ENCODE results near the gene KIAA0232.

The KIAA0232 gene

GRCh38 chr4:6806924-6807626 is 24.5 kb downstream of the KIAA0232 start:
- TF ChIP-seq, protein P1, sequence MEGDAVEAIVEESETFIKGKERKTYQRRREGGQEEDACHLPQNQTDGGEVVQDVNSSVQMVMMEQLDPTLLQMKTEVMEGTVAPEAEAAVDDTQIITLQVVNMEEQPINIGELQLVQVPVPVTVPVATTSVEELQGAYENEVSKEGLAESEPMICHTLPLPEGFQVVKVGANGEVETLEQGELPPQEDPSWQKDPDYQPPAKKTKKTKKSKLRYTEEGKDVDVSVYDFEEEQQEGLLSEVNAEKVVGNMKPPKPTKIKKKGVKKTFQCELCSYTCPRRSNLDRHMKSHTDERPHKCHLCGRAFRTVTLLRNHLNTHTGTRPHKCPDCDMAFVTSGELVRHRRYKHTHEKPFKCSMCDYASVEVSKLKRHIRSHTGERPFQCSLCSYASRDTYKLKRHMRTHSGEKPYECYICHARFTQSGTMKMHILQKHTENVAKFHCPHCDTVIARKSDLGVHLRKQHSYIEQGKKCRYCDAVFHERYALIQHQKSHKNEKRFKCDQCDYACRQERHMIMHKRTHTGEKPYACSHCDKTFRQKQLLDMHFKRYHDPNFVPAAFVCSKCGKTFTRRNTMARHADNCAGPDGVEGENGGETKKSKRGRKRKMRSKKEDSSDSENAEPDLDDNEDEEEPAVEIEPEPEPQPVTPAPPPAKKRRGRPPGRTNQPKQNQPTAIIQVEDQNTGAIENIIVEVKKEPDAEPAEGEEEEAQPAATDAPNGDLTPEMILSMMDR (IDR thresholded peaks at IDR 0.05; ENCODE audit: low read depth, low read length): no peak
- no peak overlapping the region for H3K4me3 ChIP-seq (ENCODE audit: low read depth, low read length)
- in situ Hi-C loops (cut with HindIII; ENCODE audit: low sequenced_read_pairs): no loop called here
- DNase-seq (ENCODE audit: low read depth, low spot score): peak; percentile 17

DNA sequence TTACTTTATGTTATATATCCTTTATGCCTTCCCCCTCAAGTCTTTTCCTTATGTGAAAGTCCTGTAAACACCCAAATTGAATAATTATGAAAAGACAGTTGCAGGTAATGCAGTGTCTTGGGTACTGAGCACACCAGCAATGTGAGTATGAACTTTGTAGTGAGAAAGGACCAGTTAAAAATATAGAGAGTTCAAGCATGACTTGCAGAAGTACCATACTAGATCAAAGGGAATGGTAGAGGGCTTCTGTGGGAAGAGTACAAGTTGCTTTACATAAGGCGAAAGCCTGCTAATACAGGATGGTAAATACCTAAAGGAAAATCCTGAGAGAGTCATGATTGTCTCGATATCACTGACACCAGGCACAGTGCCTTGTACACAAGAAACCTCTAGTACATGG is 25.7 kb downstream of the KIAA0232 start:
- TF ChIP-seq, protein P1 (IDR thresholded peaks at IDR 0.05; ENCODE audit: low read depth, low read length): no peak
- H3K4me3 ChIP-seq (ENCODE audit: low read depth, low read length): no peak overlapping the region
- in situ Hi-C loops (cut with HindIII; ENCODE audit: low sequenced_read_pairs): no loop called here
- no peak for DNase-seq (ENCODE audit: low read depth, low spot score)

GRCh38 chr4:6811165-6811564 is 28.6 kb downstream of the KIAA0232 start:
- TF ChIP-seq, protein P1 (IDR thresholded peaks at IDR 0.05; ENCODE audit: low read depth, low read length): no peak
- in situ Hi-C loops (cut with HindIII; ENCODE audit: low sequenced_read_pairs): no loop called here
- H3K4me3 ChIP-seq (ENCODE audit: low read depth, low read length): no peak overlapping the region
- DNase-seq (ENCODE audit: low read depth, low spot score): no peak

GRCh38 chr4:6812766-6813165 is 30.2 kb downstream of the KIAA0232 start:
- no peak for DNase-seq (ENCODE audit: low read depth, low spot score)
- in situ Hi-C loops (cut with HindIII; ENCODE audit: low sequenced_read_pairs): no loop called here
- TF ChIP-seq, protein P1 (IDR thresholded peaks at IDR 0.05; ENCODE audit: low read depth, low read length): no peak
- no peak overlapping the region for H3K4me3 ChIP-seq (ENCODE audit: low read depth, low read length)

DNA sequence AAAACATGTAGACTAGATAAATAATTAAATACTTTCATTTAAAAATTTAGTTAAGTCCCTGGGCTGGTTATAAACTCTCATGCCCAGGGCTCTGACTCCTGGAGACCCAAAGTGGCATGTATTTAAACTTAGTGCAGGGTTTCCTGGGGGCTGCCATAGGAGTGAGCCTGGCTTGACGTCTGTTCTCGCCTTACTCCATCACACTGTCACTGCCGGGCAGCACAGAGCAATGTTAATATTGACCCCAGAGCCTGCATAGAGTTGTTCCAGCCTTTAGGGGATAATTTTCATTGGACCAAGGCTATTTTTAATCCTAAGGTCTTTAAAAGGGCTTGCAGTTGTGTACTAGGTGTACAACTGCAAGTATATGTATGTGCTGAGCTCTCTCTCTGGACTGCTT is 31.2 kb downstream of the KIAA0232 start:
- in situ Hi-C loops (cut with HindIII; ENCODE audit: low sequenced_read_pairs): no loop called here
- H3K4me3 ChIP-seq (ENCODE audit: low read depth, low read length): no peak overlapping the region
- DNase-seq (ENCODE audit: low read depth, low spot score): no peak
- TF ChIP-seq, protein P1 (IDR thresholded peaks at IDR 0.05; ENCODE audit: low read depth, low read length): no peak

DNA sequence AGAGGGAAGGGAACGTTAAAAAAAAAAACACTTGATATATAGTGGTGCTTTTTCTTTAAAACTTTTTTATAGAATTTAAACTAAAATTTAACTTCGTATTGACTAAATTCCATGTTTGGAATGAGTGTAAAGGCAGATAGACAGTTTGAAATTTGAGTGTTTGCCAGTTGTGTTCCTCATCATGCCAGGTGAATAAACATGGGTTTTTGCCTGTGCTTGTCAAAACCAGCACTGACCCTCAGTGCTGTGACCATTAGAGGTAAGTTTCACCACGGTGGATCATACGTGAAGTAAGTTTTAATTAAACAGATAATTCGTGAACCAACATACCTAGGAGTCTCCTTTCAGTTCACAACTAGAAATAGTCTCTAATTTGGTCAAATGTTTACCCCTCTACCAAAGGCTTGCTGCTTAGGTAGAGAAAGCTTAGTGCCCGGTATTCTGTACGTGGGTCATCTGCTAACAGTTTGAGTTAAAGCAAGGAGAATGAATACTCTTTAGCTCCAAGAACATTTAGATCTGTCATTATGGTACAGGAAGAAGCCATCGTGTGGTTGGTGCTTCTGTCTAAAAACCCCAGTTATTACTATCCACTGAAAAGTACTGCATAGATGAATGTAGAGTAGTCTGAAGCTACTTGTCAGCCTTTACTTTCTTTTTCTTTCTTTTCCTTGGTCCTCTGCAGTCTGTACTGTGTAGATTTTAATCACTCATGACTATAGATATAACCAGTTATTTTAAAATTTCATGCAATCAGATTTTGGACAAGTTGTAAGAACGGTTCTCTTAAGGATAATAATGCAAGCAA is 32.7 kb downstream of the KIAA0232 start:
- no peak overlapping the region for H3K4me3 ChIP-seq (ENCODE audit: low read depth, low read length)
- in situ Hi-C loops (cut with HindIII; ENCODE audit: low sequenced_read_pairs): no loop called here
- TF ChIP-seq, protein P1 (IDR thresholded peaks at IDR 0.05; ENCODE audit: low read depth, low read length): no peak
- DNase-seq (ENCODE audit: low read depth, low spot score): no peak

All from astrocyte of the spinal cord (primary cell).